Duodenal mucosa (tissue), 2 donors: ENCODE measurements around the gene BUB1B.
"Not testable (repeated sequence)": the region's sequence is repeated elsewhere in the genome, so short reads cannot be mapped to it uniquely, and the experiment has no call there.

ENCODE experiments used
- H3K27ac ChIP-seq: one replicate; pipeline ENCODE4 v1.7.0; 2013; ENCODE audit warnings: low read depth, low read length
- H3K27me3 ChIP-seq, 2 donors: one replicate each; pipeline ENCODE4 v1.7.0; 2013; ENCODE audit warnings: low read length in 2 of 2, control low read depth in 1 of 2; ENCODE audit not compliant: insufficient read depth in 2 of 2, control insufficient read depth in 1 of 2
- H3K36me3 ChIP-seq, 2 donors: one replicate each; pipeline ENCODE4 v1.7.0; 2013; ENCODE audit warnings: low read length in 2 of 2, control low read depth in 1 of 2; ENCODE audit not compliant: insufficient read depth in 2 of 2, control insufficient read depth in 1 of 2
- H3K4me1 ChIP-seq, 2 donors: one replicate each; pipeline ENCODE4 v1.7.0; 2013; ENCODE audit warnings: low read length in 2 of 2, control low read depth in 1 of 2; ENCODE audit not compliant: insufficient read depth in 2 of 2, control insufficient read depth in 1 of 2
- H3K4me3 ChIP-seq, 2 donors: one replicate each; pipeline ENCODE4 v1.7.0; 2013; ENCODE audit warnings: low read length in 2 of 2, low read depth in 1 of 2
- H3K9ac ChIP-seq, 2 donors: one replicate each; pipeline ENCODE4 v1.7.0; 2013; ENCODE audit warnings: low read length in 2 of 2, low read depth in 1 of 2
- H3K9me3 ChIP-seq, 2 donors: one replicate each; pipeline ENCODE4 v1.7.0; 2013; ENCODE audit warnings: low read length in 2 of 2, control low read depth in 1 of 2; ENCODE audit not compliant: control insufficient read depth in 1 of 2

The BUB1B gene

GRCh38 chr15:40136470-40137302 is 24.2 kb upstream of the BUB1B start:
- Histone ChIP-seq H3K9ac (no peak overlapping the region), H3K27ac (no peak overlapping the region), H3K9me3 (no peaks in the 10 kb centered on the region), H3K27me3 (no peaks in the 10 kb centered on the region), H3K36me3 (no peaks in the 10 kb centered on the region), H3K4me1 (no peaks in the 10 kb centered on the region), H3K4me3 (no peak overlapping the region)

- no peaks in the 10 kb centered on the region for H3K9me3 ChIP-seq
- no peaks in the 10 kb centered on the region for H3K27me3 ChIP-seq
- H3K27ac ChIP-seq, result no peak overlapping the region
- peaks cover 4 to 5% of the 10 kb centered on the region in 2 donors for H3K4me1 ChIP-seq
- H3K4me3 ChIP-seq, result no peak overlapping the region
- no peaks in the 10 kb centered on the region for H3K36me3 ChIP-seq
- no peak overlapping the region for H3K9ac ChIP-seq
These were observed 23.3 kb upstream of the BUB1B start for GRCh38 chr15:40137303-40138200.

- H3K27ac ChIP-seq, H3K9ac ChIP-seq, H3K36me3 ChIP-seq, H3K27me3 ChIP-seq, H3K9me3 ChIP-seq, H3K4me3 ChIP-seq, H3K4me1 ChIP-seq: not testable (repeated sequence)
These were observed 22.7 kb upstream of the BUB1B start for GRCh38 chr15:40138201-40138570.

GRCh38 chr15:40142428-40142827 is 18.4 kb upstream of the BUB1B start:
- H3K27me3 ChIP-seq, result no peaks in the 10 kb centered on the region
- no peak overlapping the region for H3K4me3 ChIP-seq
- no peaks in the 10 kb centered on the region for H3K9me3 ChIP-seq
- H3K27ac ChIP-seq, result no peak overlapping the region
- no peak overlapping the region for H3K9ac ChIP-seq
- H3K4me1 ChIP-seq, result peaks cover 6 to 7% of the 10 kb centered on the region in 2 donors
- no peaks in the 10 kb centered on the region for H3K36me3 ChIP-seq

DNA sequence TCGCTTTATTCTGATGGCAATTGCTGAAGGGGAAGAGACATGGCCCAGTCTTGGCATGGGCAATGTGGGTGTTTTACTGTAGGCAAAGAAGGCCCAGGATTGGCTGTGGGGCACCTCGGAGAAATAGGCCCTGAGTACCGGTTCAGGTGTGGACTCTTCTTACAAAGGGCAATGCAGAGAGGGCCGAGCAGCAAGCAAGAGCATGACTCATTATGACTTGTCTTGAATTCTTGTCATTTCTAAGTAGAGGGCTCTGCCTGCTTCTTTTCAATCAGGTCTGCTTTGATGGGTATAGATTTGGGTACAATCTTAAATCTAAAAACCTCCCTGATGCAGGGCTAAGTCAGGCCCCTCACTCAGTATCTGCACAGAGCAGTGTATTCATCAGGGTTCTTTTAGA is 14.8 kb upstream of the BUB1B start:
- Histone ChIP-seq H3K9me3 (no peaks in the 10 kb centered on the region), H3K27me3 (no peaks in the 10 kb centered on the region), H3K36me3 (no peaks in the 10 kb centered on the region), H3K27ac (no peak overlapping the region), H3K4me3 (no peak overlapping the region), H3K9ac (no peak overlapping the region), H3K4me1 (peaks cover 6 to 7% of the 10 kb centered on the region in 2 donors)

DNA sequence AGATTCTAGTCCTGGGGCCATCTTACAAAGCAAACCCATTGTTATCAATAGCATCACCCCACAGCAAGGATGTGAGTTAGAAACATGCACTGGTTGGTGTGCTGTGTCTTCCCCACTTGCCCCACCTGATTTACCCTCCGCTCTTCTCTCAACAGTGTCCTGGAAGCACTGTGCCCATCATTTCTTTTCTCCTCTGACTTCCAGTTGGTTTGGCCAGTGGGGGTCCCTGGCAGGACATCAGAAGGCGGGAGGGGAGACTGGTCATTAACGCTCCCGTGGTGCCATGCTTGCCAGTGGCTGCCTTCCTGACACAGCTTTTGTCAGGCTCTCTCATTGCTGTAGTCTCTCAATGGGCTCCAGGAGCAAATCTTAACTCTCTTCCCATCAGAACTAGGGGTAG is 11.5 kb upstream of the BUB1B start:
- no peak overlapping the region for H3K9ac ChIP-seq
- no peaks in the 10 kb centered on the region for H3K9me3 ChIP-seq
- H3K27ac ChIP-seq, result no peak overlapping the region
- H3K4me3 ChIP-seq, result no peak overlapping the region
- no peaks in the 10 kb centered on the region for H3K4me1 ChIP-seq
- H3K36me3 ChIP-seq, result no peaks in the 10 kb centered on the region
- no peaks in the 10 kb centered on the region for H3K27me3 ChIP-seq

- Histone ChIP-seq H3K4me3 (no peak overlapping the region), H3K9me3 (no peaks in the 10 kb centered on the region), H3K4me1 (peaks cover under 1 to 2% of the 10 kb centered on the region in 2 donors), H3K27ac (no peak overlapping the region), H3K9ac (no peak overlapping the region), H3K36me3 (no peaks in the 10 kb centered on the region), H3K27me3 (no peaks in the 10 kb centered on the region)
These were observed 10.5 kb upstream of the BUB1B start for GRCh38 chr15:40150163-40150925.

- H3K27me3 ChIP-seq, result no peaks in the 10 kb centered on the region
- H3K27ac ChIP-seq, result no peak overlapping the region
- no peaks in the 10 kb centered on the region for H3K9me3 ChIP-seq
- peaks cover 6 to 8% of the 10 kb centered on the region in 2 donors for H3K4me1 ChIP-seq
- no peaks in the 10 kb centered on the region for H3K36me3 ChIP-seq
- no peak overlapping the region for H3K4me3 ChIP-seq
- H3K9ac ChIP-seq, result no peak overlapping the region
These were observed 9.4 kb upstream of the BUB1B start for GRCh38 chr15:40151499-40151898.

DNA sequence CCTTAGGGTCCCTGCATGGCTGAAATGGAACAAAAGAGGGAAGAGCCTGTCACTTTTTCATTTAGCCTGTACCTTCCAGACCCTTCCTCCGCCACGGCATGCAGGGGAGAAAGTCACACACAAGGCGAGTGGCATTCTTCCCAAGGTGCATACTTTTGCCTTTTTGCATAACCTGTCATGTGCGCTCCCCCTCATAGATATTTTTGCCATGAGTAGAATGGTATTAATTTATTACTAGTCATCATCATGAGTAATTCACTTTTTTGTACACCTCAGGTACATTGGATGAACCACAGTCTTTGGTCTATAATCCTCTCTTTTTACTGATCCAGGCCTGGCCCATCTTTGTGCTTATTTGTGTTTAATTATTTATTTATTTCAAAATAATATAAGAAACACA is 8.9 kb upstream of the BUB1B start:
- H3K27ac ChIP-seq, result no peak overlapping the region
- no peaks in the 10 kb centered on the region for H3K27me3 ChIP-seq
- H3K9ac ChIP-seq, result no peak overlapping the region
- H3K4me3 ChIP-seq, result no peak overlapping the region
- no peaks in the 10 kb centered on the region for H3K9me3 ChIP-seq
- H3K4me1 ChIP-seq, result peaks cover 6 to 8% of the 10 kb centered on the region in 2 donors
- no peaks in the 10 kb centered on the region for H3K36me3 ChIP-seq

DNA sequence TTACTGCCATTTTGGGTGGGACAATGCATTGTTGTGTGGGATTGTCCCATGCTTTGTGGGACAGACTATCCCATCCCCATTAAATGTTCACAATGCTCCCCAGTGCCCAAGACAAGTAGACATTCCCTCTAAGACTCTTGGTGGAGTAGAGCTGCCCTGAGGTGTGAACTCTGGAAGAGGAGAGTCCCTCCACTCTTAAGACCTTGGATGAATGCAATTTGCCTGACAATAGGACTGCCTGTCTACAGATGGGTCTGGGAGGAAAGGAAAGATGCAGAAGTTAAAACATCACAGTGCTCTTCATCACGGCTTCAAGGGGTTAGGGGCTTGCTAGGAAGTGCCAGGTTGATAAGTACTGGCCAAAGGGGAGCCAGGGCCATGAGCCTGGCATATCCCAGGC is 6.0 kb upstream of the BUB1B start:
- H3K9ac ChIP-seq, H3K27ac ChIP-seq, H3K9me3 ChIP-seq, H3K36me3 ChIP-seq, H3K4me1 ChIP-seq, H3K27me3 ChIP-seq, H3K4me3 ChIP-seq: not testable (repeated sequence)
